Stimulated activated CD4-positive, alpha-beta T cell treated with anti-CD3 and anti-CD28 coated beads, Interleukin-4, amount 100 ng/mL, for 4 hours (primary cell): ENCODE measurements around the gene BFSP2.
A peak's percentile ranks its signal among the peaks of the same experiment; 100 is the strongest.

ENCODE experiments used
- DNase-seq, 2 experiments: peaks; one replicate each; pipeline ENCODE4 v3.0.0-alpha.2; 2020

BFSP2 gene

DNA sequence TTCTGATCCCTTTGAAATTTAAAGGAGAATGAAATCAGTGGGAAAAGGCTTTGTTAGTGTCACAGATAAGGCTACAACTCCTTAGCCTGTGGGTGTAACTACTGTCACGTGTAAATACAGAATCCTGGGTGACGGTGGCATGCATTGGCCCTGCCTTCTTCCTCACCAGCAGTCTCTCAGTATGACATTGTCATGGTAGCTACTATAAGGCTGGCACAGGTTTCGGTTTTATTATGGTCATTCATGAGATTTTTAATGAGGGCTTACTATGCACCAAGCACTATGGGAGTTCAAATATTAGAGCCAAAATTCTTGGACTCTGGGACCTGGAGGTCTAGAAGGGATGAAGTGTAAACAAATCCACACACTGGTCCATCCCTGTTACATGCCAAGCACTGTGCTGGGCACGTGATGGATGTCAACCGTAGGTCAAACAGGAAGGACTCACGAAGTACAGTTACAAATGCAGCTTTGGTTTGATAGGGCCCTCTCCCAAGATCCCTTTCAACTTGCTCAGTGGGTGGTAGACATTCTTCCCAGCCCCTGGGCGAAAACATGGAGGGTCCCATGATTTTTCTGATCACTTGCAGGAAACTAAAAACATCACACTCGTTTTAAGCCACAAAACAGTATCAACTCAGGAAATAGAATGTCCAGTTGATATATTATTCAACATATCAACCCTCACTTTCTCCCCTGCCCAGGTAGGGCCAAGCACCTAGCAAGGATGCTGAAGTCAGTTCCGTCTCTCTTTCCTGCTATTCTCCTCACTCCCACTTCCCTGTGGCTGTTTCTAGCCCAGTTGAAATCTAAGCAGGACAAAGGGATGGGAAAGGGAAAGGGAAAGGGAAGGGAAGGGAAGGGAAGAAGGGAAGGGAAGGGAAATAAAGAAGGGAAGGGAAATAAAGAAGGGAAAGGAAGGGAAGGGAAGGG, 25.3 kb downstream of the BFSP2 start:
- DNase-seq = no peak

DNA sequence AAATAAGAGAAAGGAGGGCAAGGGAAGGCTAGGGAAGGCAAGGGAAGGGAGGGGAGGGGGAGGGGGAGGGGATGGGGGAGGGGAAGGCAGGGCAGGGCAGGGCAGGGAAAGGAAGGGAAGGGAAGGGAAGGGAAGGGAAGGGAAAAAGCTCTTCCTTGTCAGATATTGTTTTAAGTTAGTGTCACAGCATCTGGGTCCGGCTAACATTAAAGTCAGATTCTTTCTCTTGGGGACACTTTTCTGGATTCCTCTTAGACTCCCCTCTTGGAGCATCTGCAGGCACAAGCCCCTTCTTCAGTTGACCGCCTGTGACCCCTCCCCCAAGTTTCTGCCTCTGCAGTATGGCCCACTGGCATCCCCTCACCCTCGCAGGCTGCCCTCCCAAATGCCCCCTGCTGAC, 26.0 kb downstream of the BFSP2 start:
- no peak for DNase-seq

DNA sequence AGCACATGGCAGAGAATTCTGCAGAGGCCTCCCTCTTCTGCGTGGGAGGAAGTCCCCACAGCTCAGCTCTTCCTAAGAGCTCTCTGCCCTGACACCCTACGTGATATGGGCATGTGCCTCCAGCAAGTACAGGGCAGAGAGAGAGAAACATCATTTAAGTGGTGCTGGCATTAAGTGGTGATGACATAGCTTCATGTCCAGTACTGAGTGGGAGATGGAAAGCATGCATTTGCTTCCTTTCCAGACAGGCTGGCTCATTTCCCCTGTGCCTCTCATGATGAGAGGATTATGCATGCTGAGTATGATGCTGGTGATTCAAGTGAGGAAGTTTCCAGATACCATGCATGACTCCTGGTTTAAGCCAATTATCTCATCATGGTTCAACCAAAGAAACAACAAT, 26.9 kb downstream of the BFSP2 start:
- DNase-seq = no peak

DNA sequence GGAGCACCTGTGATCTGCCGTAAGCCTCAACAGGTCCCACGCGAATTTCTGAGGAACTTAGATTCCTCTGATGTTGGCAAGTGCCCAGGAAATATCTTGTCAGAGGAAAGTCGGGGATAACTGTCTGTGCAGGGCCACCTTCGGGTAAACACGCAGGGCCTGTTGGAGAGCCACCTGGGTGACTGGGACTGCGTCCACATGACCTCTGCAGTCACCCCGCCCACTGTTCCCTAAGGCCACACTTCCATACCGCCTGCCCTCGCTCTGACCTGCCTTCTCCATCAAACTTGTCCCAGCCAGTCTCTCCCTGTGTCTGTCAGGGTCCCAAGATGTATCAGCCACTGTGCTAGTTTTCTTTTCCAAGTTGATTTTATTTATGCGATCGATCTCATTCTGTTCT, 28.7 kb downstream of the BFSP2 start:
- no peak for DNase-seq

DNA sequence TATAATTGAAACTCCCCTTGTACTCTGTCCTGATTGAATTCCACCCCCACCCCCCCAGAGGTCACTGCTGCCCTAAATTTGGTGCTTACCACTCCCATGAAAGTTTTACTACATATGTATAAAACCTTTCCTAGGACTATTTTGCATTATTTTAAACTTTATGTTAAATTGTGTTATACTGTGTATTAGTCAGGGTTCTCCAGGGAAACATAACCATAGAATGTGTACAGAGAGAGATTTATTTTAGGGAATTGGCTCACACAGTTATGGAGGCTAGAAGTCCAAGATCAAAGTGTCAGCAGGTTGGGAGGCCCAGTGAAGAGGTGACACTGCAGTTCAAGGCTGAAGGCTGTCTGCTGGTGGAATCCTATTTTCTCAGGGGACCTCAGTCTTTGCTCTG, 29.2 kb downstream of the BFSP2 start:
- no peak for DNase-seq

DNA sequence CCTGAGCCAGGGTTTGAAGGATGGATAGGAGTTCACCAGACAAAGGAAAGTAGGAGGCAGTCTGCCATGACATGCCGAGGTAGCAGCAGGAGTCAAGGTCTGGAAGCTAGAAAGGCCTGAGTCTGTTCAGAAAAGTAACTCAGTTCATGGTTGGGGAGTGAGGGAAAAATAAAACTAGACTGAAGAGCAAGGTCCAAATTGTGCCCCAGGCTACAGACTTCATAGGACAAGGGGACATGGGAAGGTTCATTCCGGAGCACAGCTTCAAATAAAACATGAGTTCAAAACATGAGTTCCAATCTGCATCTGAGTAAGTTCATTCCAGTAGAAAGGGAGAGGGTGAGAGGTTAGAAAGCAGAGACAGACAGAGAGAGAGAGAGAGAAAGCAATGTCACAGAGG, 39.7 kb downstream of the BFSP2 start:
- no peak for DNase-seq

DNA sequence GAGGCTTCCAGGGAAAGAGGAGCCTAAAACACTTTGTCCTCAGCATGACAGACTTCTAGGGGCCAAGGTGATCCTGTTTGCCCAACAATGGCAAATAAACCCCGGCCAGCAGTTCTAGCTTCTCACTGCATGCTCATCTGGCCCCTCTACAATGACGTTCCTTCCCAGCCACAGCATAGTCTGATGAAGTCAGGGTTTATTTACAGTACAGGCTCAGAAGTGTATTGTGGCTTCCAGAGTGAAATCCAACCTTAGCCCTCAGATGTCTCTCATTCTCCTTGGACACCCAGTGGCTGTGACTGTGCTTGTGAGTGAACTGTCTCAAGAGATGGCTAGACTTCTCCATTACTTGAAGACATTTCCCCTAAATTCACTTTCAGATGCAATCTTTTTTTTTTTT, 40.8 kb downstream of the BFSP2 start:
- DNase-seq = no peak

DNA sequence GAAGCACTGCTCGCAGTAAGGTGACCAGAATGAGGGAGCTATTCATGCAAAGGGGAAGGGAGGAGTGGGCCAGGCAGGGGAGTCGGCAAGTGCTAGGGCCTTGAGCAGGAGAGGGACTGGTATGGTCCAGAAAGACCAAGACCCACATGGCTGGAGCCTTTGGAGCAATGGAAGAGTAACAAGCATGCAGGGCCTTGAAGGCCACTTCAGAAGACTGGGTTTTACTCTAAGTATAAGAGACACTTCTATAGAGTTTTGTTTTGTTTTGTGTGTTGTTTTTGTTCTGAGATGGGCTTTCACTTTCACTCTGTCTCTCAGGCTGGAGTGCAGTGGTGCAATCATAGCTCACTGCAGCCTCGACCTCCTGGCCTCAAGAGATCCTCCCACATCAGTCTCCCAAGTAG, 42.0 kb downstream of the BFSP2 start:
- DNase-seq = no peak

DNA sequence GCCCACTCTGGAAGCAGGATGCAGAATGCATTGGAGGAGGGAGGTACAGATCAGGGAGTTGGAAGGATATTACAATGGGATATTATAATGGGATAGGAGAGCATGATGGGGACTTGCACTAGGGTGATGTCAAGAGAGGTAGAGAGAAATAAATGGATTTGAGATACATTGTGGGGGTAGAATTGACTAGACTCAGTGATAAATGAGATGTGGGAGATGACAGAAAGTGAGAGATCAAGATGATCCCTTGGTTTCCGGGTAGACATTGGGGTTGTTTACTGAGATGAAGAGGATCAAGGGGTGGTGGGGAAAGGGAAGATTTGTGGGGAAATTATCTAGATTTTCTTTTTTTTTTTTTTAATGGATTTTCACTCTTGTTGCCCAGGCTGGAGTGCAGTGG, 42.7 kb downstream of the BFSP2 start:
- no peak for DNase-seq

DNA sequence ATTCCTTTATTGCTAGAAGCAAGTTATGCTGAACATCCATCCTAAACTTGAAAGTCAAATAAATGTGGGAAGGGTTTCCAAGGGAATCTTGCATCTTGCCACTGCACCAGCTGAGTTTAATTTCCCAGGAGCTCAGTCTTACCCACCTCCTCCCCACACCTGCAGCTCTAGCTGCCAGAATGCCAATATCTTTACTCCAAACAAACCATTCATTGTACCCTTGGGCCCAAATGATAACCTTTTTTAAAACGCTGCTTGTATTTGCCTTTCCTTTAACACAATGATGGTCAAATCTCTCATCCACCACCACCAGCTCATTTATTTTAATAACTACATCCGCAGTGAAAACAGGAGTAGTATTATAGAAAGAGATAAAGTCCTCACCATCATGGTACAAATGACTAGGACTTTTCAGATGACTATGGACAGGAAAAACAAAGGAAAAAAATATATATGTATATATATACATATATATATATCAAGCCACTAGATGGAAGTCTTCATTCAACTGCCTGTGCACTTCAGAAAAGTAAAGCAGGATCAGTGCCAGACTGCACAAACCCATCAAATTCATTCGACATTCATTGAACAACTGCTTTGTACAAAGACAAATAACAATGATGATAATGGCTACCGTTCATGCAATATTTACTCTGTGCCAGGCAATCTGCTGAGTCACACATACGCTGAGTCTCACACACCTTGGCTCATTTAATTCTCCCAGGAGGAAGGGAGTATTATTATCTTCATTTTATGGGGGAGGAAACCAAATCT, 44.0 kb downstream of the BFSP2 start:
- no peak for DNase-seq

DNA sequence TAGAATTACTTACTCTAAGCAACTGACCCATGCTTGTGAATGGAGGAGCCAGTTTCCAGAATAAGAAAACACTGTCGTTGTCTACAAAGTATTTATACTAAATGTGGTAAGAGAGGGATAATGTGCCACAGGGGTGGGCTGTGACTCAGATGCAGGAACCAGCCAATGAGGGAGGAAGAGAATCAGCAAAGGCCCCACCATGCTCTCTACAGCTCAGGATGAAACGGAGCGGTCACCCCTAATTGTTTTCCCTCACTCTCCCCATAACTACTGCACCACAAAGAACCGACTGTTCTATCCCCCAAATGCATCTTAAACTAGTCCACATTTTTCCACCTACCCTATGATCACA, 44.5 kb downstream of the BFSP2 start:
- DNase-seq = no peak

DNA sequence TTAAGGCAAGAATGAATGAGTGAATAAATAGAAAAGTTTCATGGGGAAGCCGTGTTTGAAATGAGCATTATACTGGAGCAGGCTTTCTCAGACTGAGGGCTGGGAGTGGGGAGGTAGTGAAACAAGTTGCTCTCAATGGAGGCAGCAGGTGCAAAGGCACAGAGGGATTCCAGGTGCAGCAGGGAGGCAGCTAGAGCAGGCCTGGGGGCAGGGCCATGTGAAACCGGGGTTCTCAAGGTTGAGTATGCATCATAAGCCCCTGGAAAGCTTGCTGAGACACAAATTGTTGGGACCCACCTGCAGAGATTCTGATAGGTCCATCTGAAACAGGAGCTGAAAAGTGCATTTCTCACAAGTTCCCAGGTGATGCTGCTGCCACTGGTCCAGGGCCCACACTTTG, 45.3 kb downstream of the BFSP2 start:
- DNase-seq = no peak

DNA sequence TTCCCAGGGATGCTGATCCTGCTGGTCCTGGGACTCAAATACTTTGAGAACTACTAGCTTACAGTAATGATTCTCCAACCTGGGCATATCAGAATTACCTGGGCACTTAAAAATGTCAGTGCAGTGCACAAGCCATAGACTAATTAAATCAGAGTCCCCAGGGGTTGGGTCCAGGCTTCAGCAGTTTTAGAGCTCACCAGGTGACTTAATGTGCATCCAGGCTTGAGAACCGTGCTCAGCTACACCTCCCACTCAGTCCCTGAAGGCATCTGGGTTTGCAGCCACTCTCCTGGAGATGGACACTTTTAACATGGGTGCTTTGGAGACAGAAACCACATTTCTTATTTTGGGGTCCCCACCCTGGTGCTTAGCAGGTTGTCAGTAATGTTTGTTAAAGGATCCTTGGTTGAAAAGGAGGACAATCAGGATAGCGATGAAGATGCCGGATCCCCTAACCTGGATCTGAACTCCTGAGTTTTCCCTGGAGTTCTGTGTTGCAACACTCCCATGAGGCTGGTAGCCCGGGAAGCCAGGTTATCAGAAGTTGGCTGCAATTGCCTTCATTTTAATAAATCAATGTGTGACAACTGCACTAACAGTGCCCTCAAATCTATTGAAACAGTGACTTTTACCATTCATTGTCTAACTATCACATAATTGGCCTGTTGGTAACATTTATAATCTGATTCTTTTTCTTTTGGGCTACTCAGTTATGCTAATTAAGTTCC, 48.1 kb downstream of the BFSP2 start:
- DNase-seq = no peak

DNA sequence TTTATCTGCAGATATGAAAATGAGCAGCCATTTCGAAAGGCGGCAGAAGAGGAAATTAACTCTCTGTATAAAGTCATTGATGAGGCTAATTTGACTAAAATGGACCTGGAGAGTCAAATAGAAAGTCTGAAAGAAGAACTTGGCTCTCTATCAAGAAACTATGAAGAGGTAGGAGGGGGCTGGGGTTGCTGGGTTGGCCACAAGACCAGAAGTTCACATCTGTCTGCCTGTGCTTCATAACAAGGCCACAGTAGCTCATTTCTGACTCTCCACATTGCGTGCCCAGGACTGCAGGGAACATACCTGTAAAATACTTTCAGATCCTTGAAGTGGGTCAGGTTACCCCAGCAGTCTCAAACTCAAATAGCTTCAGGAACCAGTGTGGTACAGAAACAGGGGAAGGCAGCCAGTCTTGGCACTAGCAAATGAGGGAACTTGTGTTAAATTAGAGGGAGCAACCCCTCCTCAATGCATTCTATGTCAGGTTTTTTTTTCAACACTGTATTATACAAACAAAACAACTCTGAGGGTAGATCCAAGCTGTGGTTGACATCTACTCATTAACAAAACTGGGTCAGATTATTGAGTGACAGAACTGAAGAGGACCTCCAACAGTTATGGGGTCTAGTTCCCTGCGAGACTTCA, 48.7 kb downstream of the BFSP2 start:
- DNase-seq = peak in 1 of 2 experiments; percentile 11

DNA sequence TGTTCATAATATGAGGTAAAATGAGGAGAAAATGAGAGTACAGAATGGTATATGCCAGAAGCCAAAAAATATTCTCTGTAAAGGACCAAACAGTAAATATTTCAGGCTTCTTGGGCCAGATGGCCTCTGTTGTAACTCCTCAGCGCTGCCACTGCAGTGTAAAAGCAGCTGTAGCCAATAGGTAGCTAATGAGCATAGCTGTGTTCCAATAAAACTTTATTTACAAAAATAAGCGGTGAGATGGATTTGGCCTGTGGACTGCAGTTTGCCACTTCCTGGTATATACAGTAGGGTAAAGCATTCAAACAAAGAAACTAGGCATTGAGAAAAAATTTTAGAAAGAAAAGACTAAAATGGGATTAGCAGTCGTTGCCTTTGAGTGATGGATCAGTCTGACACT, 51.5 kb downstream of the BFSP2 start:
- no peak for DNase-seq

DNA sequence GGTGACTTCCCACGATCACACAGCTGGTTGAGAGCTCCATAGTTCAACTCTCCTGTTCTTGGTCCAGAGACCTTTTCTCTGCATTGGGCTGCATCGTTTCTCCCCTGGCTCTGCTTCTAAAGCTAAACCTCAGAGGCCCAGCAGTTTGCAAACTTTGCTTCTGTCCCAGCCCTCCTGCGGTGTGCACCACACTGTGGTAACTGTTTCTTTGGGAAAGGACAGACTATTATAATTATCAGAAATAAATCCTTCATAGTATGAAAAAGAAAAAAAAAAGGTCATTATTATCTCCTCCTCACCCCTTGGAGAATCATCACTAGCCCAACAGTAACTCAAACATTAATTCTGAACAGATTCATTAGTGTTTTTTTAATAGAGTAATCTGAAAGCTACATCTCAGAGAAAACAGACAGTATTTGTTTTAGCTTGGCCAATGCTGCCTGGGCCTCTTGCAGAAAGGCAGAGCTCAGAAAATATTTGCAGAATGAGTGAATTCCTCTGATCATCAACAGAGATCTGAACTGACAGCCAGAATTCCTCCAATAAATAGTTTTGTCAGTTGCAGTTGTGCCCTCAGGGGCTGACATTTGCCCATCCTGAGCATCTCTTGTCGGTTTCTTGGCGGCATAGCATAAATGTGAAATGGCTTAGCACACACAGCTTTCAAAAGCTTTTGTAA, 52.9 kb downstream of the BFSP2 start:
- no peak for DNase-seq

DNA sequence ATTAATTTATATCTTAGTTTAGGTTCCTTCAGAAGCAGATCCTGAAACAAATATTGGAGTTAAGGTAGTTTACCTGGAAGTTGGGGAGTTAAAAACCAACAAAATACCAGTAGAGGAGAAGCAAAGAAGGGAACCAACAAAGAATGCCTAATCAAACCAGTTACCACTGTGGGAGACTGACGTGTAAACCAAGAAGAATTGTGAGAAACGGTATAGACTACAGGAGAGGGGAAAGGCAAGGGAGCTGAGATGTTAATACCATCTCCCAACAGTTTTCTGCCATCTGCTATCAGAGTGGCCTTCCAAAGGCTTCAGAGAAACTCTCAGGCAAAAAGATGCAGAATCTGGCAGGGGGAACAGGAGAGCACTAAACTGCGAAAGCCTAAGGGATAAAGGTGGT, 53.5 kb downstream of the BFSP2 start:
- no peak for DNase-seq

DNA sequence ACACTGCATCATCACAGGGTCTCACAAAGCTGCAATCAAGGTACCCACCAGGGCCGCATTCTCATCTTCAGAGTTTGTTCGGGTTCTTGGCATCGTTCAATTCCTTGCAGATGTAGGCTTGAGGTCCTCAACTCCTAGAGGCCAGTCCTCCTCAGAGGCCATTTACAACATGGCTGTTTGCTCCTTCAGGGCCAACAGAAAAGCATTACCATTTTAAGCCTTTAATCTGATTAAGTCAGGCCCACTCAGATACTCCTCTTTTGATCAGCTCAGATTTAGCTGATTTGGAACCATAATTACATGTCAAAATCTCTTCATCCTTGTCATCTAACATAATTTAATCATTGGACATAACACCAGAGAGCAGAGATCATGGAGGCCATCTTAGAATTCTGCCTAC, 55.4 kb downstream of the BFSP2 start:
- DNase-seq = no peak

DNA sequence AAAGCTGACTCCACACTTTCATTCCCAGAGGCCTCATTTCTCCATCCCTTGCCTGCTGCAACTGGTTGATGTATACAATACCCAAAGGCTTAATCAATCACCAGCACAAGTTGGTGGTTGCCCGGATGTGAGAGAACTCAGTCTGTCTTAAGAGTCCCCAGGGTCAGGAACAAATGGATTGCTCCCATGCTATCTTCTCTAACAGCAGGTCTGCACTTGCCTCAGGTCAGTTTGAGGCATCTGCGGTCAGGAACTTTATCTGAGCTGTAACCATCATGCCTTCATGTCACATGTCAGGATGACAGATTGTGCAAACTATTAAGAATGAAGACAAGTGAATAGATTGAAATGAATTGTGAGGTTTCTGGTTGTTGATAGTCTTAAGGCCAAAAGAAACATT, 56.1 kb downstream of the BFSP2 start:
- no peak for DNase-seq

DNA sequence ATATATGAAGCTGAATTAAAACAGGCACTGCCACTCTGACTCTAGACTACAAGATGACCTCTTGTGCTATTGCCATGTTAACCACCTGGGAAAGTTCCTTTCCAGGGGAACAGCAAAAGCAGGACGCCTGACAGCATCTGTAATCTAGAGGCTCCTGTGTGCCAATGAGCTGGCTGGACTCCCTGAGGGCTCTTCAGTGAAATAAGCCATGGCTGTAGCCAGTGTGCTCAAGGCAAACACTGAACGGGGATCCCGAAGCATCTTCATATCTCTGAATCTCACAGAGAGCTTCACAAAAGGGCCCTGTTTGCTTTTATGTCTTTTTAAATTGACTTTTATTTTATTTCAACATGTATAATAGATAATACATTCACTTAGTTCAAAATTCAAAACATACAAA, 57.2 kb downstream of the BFSP2 start:
- no peak for DNase-seq

DNA sequence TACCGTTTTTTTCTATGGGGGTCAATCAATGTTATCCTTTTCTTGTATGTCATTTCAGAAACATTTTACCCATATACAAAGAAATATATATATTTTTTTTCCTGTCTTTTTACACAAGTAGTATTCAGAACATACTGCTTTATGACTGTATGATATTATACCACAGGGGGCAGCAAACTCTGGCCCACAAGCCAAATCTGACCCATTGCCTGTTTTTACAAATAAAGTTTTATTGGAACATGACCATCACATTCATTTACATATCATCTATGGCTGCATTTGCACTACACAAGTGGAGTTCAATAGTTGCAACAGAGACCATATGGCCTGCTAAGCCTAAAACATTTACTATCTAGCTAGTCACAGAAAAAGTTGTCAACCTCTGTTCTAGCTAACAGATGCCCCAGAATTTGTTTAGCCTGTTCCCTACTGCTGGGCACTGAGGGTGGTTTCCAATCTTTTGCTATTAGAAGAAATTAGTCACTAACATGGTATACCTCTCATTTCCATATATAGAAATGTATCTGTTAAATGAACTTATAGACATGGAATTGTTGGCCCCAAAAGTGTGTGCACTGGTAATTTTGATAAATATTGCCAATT, 57.7 kb downstream of the BFSP2 start:
- DNase-seq = no peak

DNA sequence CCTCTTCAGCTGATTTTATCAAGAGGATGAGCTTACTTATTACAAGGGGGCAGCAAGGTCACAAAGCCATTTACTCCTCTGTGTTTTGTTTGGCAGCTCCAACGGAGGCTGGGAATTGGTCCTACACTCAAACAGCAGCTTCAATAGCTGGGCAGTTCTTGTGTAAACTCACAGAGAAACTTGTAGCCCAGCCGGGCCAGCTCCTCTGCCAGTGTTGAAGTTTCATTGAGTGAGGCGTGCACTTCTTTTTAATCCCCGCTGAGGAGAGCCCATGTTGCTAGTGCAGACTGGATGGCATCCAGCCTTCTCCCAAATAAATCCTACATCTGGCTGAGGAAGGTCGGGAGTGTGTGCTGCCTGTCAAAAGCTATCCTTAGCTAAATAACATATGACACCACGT, 59.5 kb downstream of the BFSP2 start:
- no peak for DNase-seq
